Mesenchymal stem cell (in vitro differentiated cells and primary cell): ENCODE data around the gene AFF2.

Experiments
- DNase-seq: peaks from one replicate; pipeline ENCODE4 v3.0.0-alpha.2; 2013
- H2AFZ ChIP-seq: one replicate; pipeline ENCODE4 v1.6.1; 2013; ENCODE audit warnings: low read depth, mild to moderate bottlenecking, control low read depth, inconsistent platforms, low read length, moderate library complexity
- H2AK5ac ChIP-seq: 2 replicates; pipeline ENCODE4 v1.6.1; 2013; ENCODE audit warnings: low read length, moderate library complexity, mild to moderate bottlenecking, inconsistent platforms; ENCODE audit not compliant: severe bottlenecking
- H2BK120ac ChIP-seq: one replicate; pipeline ENCODE4 v1.6.1; 2013; ENCODE audit warnings: low read depth, mild to moderate bottlenecking, inconsistent platforms, low read length, moderate library complexity
- H2BK12ac ChIP-seq, 2 experiments: one replicate each; pipeline ENCODE4 v1.6.1; 2013; ENCODE audit warnings: inconsistent platforms in 2 of 2, low read length in 2 of 2, mild to moderate bottlenecking in 2 of 2, moderate library complexity in 2 of 2, control low read depth in 1 of 2
- H2BK15ac ChIP-seq: one replicate; pipeline ENCODE4 v1.6.1; 2013; ENCODE audit warnings: mild to moderate bottlenecking, low read depth, inconsistent platforms; ENCODE audit not compliant: poor library complexity, severe bottlenecking
- H2BK5ac ChIP-seq: 2 replicates; pipeline ENCODE4 v1.6.1; 2013; ENCODE audit warnings: low read depth, mild to moderate bottlenecking, low read length, control low read depth, inconsistent platforms; ENCODE audit not compliant: poor library complexity, severe bottlenecking
- H3K14ac ChIP-seq, 2 experiments: one replicate each; pipeline ENCODE4 v1.6.1; 2013; ENCODE audit warnings: inconsistent platforms in 2 of 2, low read length in 2 of 2, control low read depth in 1 of 2, mild to moderate bottlenecking in 1 of 2, moderate library complexity in 1 of 2
- H3K18ac ChIP-seq, 2 experiments: one replicate each; pipeline ENCODE4 v1.6.1; 2013; ENCODE audit warnings: inconsistent platforms in 2 of 2, low read length in 2 of 2, control low read depth in 1 of 2, low read depth in 1 of 2, mild to moderate bottlenecking in 1 of 2
- H3K23ac ChIP-seq, 2 experiments: one replicate each; pipeline ENCODE4 v1.6.1; 2013; ENCODE audit warnings: inconsistent platforms in 2 of 2, low read length in 2 of 2, mild to moderate bottlenecking in 2 of 2, moderate library complexity in 2 of 2, control low read depth in 1 of 2
- H3K27ac ChIP-seq: 2 replicates; pipeline ENCODE4 v1.5.1; 2013; ENCODE audit warnings: mild to moderate bottlenecking, moderate library complexity, low read length, control low read depth, inconsistent platforms; ENCODE audit not compliant: poor library complexity, severe bottlenecking
- H3K27me3 ChIP-seq, 2 experiments: 2 replicates each; pipeline versions ENCODE4 v1.6.1 to v1.7.0; 2013; ENCODE audit warnings: low read length in 2 of 2, mild to moderate bottlenecking in 2 of 2, moderate library complexity in 2 of 2, control low read depth in 1 of 2, inconsistent platforms in 1 of 2; ENCODE audit not compliant: control insufficient read depth in 1 of 2, insufficient read depth in 1 of 2
- H3K36me3 ChIP-seq, 2 experiments: 2 replicates each; pipeline versions ENCODE4 v1.6.1 to v1.7.0; 2013; ENCODE audit warnings: low read length in 2 of 2, control low read depth in 1 of 2, inconsistent platforms in 1 of 2, low read depth in 1 of 2, mild to moderate bottlenecking in 1 of 2; ENCODE audit not compliant: insufficient read depth in 2 of 2, control insufficient read depth in 1 of 2
- H3K4ac ChIP-seq, 2 experiments: one replicate each; pipeline ENCODE4 v1.6.1; 2013; ENCODE audit warnings: inconsistent platforms in 2 of 2, low read length in 2 of 2, mild to moderate bottlenecking in 2 of 2, moderate library complexity in 2 of 2, control low read depth in 1 of 2, low read depth in 1 of 2
- H3K4me1 ChIP-seq: 2 replicates; pipeline ENCODE4 v1.6.1; 2013; ENCODE audit warnings: low read depth, low read length, control low read depth; ENCODE audit not compliant: control insufficient read depth, insufficient read depth
- H3K4me2 ChIP-seq: 2 replicates; pipeline ENCODE4 v1.6.1; 2013; ENCODE audit warnings: low read length, mild to moderate bottlenecking, inconsistent platforms; ENCODE audit not compliant: poor library complexity, severe bottlenecking
- H3K4me3 ChIP-seq, 2 experiments: 2 replicates each; pipeline versions ENCODE4 v1.5.1 to v1.7.0; 2013; ENCODE audit warnings: low read length in 2 of 2, mild to moderate bottlenecking in 2 of 2, control low read depth in 1 of 2, low read depth in 1 of 2; ENCODE audit not compliant: insufficient read depth in 1 of 2
- H3K79me1 ChIP-seq: replicated peaks from 2 replicates; pipeline ENCODE4 v1.6.1; 2013; ENCODE audit warnings: mild to moderate bottlenecking, control low read depth, low read length, inconsistent platforms; ENCODE audit not compliant: poor library complexity, severe bottlenecking
- H3K9ac ChIP-seq: 2 replicates; pipeline ENCODE4 v1.7.0; 2013; ENCODE audit warnings: mild to moderate bottlenecking, low read length, moderate library complexity
- H3K9me3 ChIP-seq: 2 replicates; pipeline ENCODE4 v1.7.0; 2013; ENCODE audit warnings: mild to moderate bottlenecking, low read length; ENCODE audit not compliant: control insufficient read depth
- H4K8ac ChIP-seq: one replicate; pipeline ENCODE4 v1.6.1; 2013; ENCODE audit warnings: inconsistent platforms, mild to moderate bottlenecking, low read length, moderate library complexity
- H4K91ac ChIP-seq: one replicate; pipeline ENCODE4 v1.6.1; 2013; ENCODE audit warnings: mild to moderate bottlenecking, low read length, inconsistent platforms
- WGBS: methylation state at CpG from one replicate; pipeline ENCODE4 v1.1.7; 2013; ENCODE audit warnings: mixed read lengths; 5-methylcytosine and 5-hydroxymethylcytosine counted together

AFF2 gene

DNA sequence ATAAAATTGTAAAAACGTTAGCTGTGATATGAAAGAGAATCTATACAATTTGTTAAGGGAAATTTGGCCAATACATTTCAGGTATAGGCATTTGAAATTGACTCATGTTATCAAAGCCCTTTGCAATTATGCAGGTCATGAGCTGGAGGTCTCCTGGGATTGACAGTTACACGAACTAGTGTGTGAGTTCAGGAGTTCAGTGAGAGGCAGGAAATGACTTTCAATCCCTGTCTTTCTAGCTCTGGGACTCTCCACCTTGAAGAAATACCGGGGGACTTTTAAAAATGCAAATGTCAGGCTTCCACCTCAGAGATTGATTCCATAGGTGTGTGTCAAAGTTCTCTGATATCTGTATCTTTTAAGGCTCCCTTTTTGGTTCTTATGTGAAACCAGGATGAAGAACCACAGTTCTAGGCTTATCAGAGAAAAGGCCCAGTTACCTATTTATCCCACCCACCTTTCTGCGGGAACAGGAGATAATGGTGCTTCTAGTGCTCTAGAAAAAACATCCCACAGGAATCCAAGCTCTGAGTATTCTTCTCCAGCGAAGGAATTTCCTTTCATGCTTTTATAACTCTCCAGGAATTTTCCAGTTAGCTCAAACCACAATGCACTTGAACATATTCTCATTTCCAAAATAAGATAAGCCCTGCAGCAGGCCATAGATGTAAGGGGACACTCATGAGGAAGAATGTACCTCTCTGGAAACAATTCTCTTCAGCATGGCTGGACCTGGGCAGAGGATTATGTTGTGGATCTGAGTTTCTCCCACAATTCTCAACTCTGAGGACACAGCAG is 503.6 kb downstream of the AFF2 start:
- no peak overlapping the region for H2AK5ac ChIP-seq
- H2BK5ac ChIP-seq = no peak overlapping the region
- no peak overlapping the region for H2BK15ac ChIP-seq
- H4K91ac ChIP-seq = no peak overlapping the region
- H3K36me3 ChIP-seq = no peaks in the 10 kb centered on the region
- no peaks in the 10 kb centered on the region for H3K79me1 ChIP-seq
- no peak overlapping the region for H2AFZ ChIP-seq
- no peak overlapping the region for H3K4me2 ChIP-seq
- H3K27ac ChIP-seq = no peak overlapping the region
- H3K23ac ChIP-seq = no peak overlapping the region
- no peaks in the 10 kb centered on the region for H3K9me3 ChIP-seq
- no peak overlapping the region for H4K8ac ChIP-seq
- H3K14ac ChIP-seq = no peak overlapping the region
- no peaks in the 10 kb centered on the region for H3K4me1 ChIP-seq
- no peak overlapping the region for H3K18ac ChIP-seq
- no peaks in the 10 kb centered on the region for H3K27me3 ChIP-seq
- 59% methylated on average over 3 of the region's 5 CpGs for WGBS
- H3K4me3 ChIP-seq = no peak overlapping the region
- H3K4ac ChIP-seq = no peak overlapping the region
- H3K9ac ChIP-seq = no peak overlapping the region
- H2BK120ac ChIP-seq = no peak overlapping the region
- no peak overlapping the region for H2BK12ac ChIP-seq
- DNase-seq = peak; percentile 0

DNA sequence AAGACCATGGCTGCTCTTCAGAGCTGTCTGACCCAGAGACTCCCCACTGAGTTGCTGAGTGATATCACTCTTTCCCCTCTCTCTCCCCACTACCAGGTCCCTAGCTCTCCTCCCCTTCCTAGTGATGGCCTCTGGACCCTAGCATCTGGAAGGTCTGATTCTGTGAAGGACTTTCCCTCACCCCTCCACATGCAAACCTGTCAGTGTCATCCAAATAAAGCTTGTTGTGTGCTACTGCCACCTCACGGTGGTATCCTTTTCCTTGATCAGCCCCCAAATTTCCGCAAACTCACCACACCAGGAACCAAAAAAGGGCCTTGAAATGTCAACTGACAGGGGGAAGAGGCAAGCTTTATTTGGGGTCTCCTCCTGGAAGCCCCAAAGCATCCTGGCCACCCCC is 504.5 kb downstream of the AFF2 start:
- Histone ChIP-seq H2BK12ac (no peak overlapping the region), H2AK5ac (no peak overlapping the region), H3K9ac (no peak overlapping the region), H3K4me3 (no peak overlapping the region), H3K79me1 (no peaks in the 10 kb centered on the region), H4K91ac (no peak overlapping the region), H2BK15ac (no peak overlapping the region), H3K36me3 (no peaks in the 10 kb centered on the region), H3K4ac (no peak overlapping the region), H3K4me2 (no peak overlapping the region), H3K27ac (no peak overlapping the region), H3K27me3 (no peaks in the 10 kb centered on the region), H3K4me1 (no peaks in the 10 kb centered on the region), H3K23ac (no peak overlapping the region), H3K14ac (no peak overlapping the region), H2BK5ac (no peak overlapping the region), H3K18ac (no peak overlapping the region), H4K8ac (no peak overlapping the region), H3K9me3 (no peaks in the 10 kb centered on the region), H2BK120ac (no peak overlapping the region), H2AFZ (no peak overlapping the region)
- WGBS = 83% methylated on average over 2 of the region's 2 CpGs
- no peak for DNase-seq

DNA sequence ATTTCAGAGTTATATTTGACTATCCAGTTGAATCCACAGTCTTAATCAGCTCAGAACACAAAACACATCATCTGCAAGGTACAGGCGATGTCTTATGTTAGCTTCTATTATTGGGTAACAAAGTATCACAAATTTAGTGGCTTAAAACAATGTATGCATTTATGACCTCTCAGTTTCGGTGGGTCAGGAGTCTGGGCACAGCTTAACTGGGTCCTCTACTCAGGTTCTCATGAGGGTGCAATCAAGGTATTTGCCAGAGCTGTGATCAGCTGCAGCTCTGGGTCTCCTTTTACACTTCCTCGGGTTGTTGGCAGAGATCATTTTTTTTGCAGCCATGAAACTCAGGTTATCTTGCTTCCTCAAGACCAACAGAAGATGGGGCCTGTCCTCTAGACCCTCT is 505.8 kb downstream of the AFF2 start:
- Histone ChIP-seq H2AK5ac (no peak overlapping the region), H3K9ac (no peak overlapping the region), H3K9me3 (no peaks in the 10 kb centered on the region), H2BK12ac (no peak overlapping the region), H2BK15ac (no peak overlapping the region), H3K27ac (no peak overlapping the region), H2BK120ac (no peak overlapping the region), H2BK5ac (no peak overlapping the region), H3K4me2 (no peak overlapping the region), H3K23ac (no peak overlapping the region), H3K27me3 (no peaks in the 10 kb centered on the region), H4K8ac (no peak overlapping the region), H3K79me1 (no peaks in the 10 kb centered on the region), H3K4ac (no peak overlapping the region), H3K18ac (no peak overlapping the region), H3K4me3 (no peak overlapping the region), H3K4me1 (no peaks in the 10 kb centered on the region), H3K14ac (no peak overlapping the region), H2AFZ (no peak overlapping the region), H3K36me3 (no peaks in the 10 kb centered on the region), H4K91ac (no peak overlapping the region)
- 70% methylated on average over 2 of the region's 3 CpGs for whole genome bisulfite sequencing
- DNase-seq = no peak

DNA sequence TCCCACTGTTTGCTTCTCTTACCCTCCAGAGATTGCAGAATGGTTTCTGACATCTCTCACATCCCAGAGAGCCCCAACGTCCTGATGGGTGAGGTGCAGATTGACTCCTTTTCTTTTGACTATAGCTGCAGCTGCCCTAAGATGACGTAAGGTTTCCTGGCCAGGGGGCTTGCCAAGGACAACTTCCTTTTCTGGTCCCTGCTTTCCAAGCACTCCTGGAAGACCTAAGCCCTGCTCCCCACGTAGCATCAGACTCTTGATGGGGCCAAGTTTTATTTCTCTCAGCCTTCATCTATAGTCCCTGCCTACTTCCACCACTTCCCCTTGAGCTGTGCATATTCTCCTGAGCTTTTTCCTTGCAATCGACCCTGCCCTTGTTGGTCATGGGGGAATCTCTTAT is 507.0 kb downstream of the AFF2 start:
- Histone ChIP-seq H2AK5ac (no peak overlapping the region), H3K9me3 (no peaks in the 10 kb centered on the region), H3K14ac (no peak overlapping the region), H3K27me3 (no peaks in the 10 kb centered on the region), H2BK12ac (no peak overlapping the region), H3K9ac (no peak overlapping the region), H3K18ac (no peak overlapping the region), H2BK5ac (no peak overlapping the region), H3K23ac (no peak overlapping the region), H3K79me1 (no peaks in the 10 kb centered on the region), H3K4ac (no peak overlapping the region), H3K4me2 (no peak overlapping the region), H4K91ac (no peak overlapping the region), H3K36me3 (no peaks in the 10 kb centered on the region), H2AFZ (no peak overlapping the region), H2BK15ac (no peak overlapping the region), H3K4me3 (no peak overlapping the region), H4K8ac (no peak overlapping the region), H2BK120ac (no peak overlapping the region), H3K4me1 (no peaks in the 10 kb centered on the region), H3K27ac (no peak overlapping the region)
- no peak for DNase-seq
- WGBS = 64% methylated on average over 4 of the region's 4 CpGs
